GM12892 (cell line): ENCODE measurements around the gene CIAO2A.

Source experiments
- POLR2A ChIP-seq: IDR thresholded peaks from 2 replicates; pipeline ENCODE4 v1.6.1; 2011; ENCODE audit warnings: low read depth, low read length, control low read depth
- POLR2AphosphoS5 ChIP-seq: IDR thresholded peaks from 2 replicates; pipeline ENCODE4 v1.6.1; 2011; ENCODE audit warnings: low read depth, low read length, control low read depth

- no peak for TF ChIP-seq POLR2AphosphoS5
- no peak for TF ChIP-seq POLR2A
Measured at GRCh38 chr15:64070965-64071851, 22.4 kb downstream of the CIAO2A start.
